Activated gamma-delta T cell treated with Interleukin-2 at 50 U/mL for 16 hours (primary cell): Measurements from ENCODE around the gene ANKRD11.
A peak's percentile ranks its signal among the peaks of the same experiment; 100 is the strongest.
"Not testable (repeated sequence)": the region's sequence is repeated elsewhere in the genome, so short reads cannot be mapped to it uniquely, and the experiment has no call there.

Experiments
- DNase-seq: peaks from one replicate; pipeline ENCODE4 v3.0.0-alpha.2; 2020

Gene ANKRD11

DNA sequence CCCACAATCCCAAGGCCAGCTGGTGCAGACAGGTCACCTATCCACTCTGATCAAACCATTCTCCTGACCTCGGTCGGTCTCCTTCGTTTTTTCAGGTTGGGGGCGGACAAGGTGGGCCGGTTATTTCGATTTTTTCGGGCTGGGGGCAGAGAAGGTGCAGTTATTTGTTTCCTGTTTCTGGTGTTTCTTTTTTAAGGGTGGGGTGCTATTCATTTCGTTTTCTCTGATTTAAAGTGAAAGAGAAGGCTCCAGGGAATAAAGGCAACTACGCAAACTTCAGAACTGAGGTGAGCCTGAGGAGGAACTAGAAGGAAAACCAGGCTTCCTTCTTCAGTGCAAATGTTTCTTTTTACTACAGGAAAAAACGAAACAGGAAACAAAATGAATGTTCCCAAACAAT, 64.8 kb downstream of the ANKRD11 start:
- no peak for DNase-seq

DNA sequence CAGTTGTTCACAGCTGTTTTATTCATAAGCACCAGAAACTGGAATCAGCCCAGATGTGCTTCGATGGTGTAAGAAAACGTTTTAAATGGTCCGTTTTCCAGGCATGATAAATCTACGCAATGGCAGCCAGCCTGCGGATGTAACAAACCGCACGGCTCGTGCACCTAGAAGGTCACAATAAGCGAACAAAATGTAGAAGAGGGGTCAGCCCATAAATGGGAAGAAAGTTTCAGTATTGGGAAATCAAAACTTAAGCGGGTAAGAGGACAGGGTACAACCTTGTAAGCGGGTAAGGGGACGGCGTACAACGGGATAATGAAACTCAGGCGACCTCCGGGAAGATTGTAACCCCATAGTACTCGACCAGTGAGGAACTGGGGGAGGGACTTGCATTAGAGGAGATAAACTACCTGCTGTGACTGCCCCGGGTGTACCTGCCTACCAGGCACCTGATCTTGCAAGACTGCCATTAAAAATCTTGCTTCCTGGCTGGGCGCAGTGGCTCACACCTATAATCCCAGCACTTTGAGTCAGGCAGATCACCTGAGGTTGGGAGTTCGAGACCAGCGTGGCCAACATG, 66.6 kb downstream of the ANKRD11 start:
- DNase-seq: no peak

DNA sequence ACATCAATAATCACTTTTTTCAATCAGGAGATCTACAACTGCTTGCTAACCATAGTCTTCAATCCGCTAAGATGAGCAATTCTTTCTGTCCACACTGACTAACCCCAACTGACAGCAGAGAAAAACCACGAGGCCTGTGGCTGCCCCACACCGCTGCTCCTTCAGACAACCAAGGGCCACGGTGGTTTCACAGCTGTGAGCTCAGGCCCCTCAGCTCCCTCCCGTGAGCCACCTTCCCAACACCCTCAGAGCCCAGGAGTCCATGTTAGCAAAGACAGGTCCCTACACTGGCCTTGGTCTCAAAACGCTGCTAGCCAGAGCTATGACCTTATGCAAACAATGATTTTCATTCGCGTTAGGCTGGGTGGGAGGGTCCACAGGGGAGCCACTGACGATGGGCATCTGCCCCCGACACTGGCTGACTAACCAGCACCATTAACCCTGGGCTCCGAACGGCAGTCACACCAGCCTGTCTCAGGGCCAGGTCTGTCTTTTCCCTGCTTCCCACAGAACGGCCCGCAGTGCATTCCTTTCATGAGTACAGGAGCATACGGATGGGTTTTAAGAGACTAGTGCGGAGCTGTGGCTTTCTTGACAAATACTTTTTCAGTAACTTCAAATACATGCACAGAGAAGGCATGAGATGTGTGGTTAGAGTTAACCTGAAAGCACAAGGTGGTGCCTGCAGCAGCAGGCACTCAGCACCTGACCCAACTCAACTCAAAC, 67.3 kb downstream of the ANKRD11 start:
- DNase-seq: peak; percentile 67

DNA sequence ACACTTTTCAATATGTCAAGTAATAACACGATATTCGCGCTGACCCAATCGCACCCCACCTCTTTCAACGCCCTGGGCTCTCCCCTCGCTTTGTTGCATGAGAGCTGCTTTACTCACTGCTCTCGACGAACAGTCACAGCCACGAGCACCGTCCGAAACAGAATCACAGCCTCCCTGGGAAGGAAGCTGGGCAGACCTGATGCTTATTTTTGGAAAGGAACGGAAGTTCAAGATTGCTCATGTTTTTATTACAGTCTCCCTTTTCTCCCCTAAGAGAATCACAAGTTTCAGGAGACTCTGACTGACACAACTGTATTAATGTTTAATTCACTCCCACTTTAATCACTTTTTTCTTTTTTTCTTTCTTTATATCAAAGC, 67.8 kb downstream of the ANKRD11 start:
- no peak for DNase-seq

- DNase-seq: not testable (repeated sequence)
Measured at GRCh38 chr16:89421300-89421699, 69.1 kb downstream of the ANKRD11 start.

DNA sequence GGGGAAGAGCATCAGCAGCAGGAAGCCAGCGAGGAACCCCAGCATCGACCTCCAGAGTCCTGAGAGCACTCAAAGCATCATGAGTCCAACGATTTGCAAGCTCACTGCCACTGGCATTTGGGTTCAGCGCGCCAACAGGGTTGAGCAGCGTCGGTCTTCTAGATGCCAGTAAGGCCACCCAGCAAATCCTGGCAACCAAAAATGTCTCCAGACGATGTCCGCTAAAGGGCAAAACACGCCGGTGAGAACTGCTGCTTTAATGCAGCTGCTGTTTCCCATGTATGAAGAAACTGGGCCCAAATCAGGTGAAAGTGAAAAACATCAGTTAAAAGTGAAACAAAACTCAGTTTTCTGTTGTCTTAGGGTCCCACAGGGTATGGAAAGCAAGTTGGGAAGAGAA, 70.2 kb downstream of the ANKRD11 start:
- DNase-seq: no peak

GRCh38 chr16:89418352-89418751, 72.0 kb downstream of the ANKRD11 start:
- DNase-seq: no peak

GRCh38 chr16:89417352-89417751, 73.0 kb downstream of the ANKRD11 start:
- DNase-seq: no peak

GRCh38 chr16:89413811-89414585, 76.4 kb downstream of the ANKRD11 start:
- DNase-seq: no peak

GRCh38 chr16:89412811-89413210, 77.5 kb downstream of the ANKRD11 start:
- no peak for DNase-seq

DNA sequence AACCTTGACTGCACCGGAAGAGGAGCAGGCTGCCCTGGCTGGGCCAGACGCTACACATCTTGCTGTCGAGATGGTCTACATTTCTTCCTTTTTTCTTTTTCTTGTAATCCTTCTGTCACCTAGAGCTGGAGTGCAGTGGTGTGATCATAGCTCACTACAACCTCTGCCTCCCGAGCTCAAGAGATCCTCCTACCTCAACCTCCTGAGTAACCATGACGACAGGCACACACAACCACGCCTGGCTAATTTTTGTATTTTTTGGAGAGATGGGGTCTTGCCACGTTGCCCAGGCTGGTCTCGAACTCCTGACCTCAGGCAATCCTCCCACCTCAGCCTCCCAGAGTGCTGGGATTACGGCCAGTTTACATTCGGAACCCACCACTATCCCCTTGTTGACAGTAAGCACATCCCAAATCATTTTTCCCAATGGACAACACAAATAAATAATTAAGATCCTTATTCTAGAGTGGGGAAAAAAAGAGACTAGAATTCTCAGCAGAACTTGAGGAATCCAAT, 79.0 kb downstream of the ANKRD11 start:
- no peak for DNase-seq

DNA sequence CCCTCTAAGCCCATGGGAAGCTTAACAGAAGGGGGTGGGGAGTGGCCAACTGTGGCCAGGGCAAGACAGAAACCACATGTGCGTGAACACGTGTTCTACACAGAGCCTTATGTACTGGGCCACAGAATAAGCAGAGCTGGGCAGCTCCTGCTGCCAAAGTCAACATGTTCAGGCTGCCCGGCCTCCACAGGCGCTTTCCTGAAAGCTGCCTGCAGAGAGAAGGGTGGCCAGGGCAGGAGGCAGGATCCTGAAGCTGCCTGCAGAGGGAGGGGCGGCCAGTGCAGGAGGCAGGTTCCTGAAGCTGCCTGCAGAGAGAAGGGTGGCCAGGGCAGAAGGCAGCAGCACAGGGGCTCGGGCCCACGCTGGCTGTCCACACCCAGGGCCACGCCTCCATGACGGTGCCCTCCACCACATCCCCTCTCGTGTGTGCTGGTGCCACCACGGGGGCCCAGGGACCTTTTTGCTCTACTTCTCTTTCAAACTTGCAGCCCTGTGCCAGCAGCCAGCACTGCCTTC, 79.5 kb downstream of the ANKRD11 start:
- peak; percentile 33 for DNase-seq

DNA sequence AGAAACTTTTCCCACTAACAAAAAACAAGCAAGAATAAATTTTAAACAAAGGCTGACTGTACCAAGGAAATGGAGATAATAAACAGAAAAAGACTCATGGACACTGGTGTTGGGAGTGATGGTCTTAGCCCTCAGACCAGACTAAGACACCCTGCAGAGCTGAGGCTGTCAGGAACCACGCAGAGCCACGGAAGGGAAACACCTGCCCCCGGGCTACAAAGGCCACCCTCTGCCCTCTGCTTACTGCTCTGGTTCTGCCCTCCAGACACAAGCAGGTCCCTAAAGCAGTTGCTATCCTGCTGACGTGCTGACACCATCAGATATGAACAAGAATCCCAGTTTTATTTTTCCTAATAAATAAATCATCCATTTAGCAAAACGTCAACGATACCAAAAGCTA, 80.0 kb downstream of the ANKRD11 start:
- DNase-seq: no peak

DNA sequence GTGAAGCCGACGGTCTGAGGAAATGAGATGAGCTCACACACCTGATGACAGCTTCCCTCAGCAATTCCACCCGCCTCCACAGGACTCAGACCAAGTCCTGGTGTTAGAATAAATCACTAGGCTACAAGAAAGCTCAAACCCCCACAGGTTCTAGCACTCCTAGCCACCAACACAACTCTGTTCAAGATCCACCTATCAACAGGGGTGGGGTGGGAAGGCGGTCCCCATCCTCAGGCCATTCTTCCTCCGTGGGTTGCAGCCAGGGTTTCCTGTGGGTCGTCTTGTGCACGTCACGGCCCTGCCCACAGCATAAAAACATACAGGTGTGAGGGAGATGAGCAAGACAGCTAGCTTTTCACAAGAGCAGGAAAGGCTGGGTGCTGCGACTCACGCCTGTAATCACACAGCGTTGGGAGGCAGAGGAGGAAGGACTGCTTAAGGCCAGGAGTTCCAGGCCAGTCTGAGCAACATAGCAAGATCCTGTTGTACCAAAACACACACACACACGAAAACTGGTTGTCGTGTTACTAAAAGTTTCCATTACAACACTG, 81.1 kb downstream of the ANKRD11 start:
- DNase-seq: peak; percentile 73

DNA sequence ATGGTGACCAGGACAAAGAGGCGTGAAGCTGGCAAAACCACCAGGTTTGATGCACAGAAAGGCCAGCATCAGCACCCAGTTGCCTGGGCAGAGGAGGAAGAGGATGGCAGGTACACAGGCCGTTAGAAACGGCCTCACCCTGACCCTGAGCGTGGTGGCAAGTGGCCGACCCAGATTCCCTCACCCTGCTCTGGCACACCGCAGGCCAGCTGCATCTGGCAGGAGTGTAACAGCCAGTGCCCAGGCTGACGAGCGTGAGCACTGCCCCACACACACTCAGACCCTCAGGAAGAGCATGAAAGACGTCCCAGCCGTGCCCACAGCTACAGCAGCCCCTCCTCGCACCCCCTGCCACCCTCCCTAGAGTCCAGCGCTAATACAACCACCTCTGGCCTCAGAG, 82.0 kb downstream of the ANKRD11 start:
- DNase-seq: no peak

DNA sequence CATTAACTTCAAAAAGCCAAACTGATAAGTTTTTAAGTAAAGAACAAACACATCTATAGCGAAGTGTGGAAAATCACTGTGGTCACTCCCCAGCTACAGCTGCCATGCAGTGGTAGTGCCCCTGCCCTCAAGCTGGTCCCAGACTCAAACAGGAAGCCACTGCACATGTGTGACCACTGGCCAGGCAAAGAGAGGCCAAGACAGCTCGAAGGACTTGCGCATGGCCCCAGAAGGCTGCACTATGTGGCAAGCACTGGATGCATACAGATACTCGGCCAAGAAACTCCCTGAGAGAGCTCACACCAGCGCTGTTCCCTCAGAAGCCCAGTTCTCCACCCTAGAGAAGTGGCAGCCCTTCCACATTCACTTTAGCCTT, 82.4 kb downstream of the ANKRD11 start:
- DNase-seq: no peak

DNA sequence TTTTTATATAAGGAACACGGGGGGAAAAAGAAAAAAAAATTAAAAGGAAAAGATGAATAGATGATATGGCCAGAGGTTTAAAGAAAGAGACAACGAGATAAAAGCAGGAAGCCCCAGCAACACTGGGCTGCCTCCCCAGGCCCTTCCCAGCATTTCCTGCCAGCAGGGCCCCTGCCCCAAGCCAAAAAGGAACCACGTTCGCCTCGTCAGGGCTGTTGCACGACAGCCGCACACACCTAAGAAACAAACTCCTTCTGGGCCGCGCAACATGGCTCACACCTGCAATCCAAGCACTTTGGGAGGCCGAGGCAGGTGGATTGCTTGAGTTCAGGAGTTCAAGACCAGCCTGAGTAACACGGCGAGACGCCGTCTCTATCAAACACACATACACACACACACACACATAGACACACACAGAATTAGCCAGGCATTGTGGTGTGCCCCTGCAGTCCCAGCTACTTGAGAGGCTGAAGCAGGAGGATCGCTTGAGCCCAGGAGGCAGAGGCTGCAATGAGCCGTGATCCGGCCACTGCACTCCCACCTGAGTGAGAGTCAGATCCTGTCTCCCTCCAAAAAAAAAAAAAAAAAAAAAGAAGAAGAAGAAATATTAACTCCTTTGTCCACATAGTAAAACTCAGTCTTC, 83.0 kb downstream of the ANKRD11 start:
- no peak for DNase-seq

DNA sequence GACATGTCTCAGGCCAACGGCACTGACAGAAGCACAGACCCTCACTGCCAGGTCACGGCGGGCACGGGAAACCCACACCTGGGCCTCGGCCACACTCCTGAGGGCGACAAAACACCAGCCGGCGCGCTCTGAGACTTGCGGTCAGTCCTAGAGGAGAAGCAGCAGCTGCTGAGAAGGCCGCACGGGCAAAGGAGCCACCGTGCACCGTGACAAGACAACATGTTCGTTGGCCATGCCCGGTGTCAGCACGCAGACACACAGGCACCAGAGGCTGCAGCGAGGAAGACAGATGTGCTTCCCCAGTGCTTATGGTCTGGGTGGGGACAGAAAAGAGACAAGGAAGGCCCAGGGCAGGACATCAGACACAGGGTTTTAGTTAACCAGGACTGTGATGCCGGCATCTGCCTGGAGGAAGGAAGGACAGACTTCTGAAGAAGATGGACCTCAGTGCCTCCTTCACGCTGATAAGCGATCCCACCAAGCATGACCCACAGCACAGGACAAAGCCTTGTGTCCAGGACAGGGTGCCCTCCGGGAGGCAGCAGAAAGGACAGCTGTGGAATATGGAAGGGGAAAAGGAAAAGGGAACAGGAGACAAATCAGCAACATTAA, 84.0 kb downstream of the ANKRD11 start:
- no peak for DNase-seq

DNA sequence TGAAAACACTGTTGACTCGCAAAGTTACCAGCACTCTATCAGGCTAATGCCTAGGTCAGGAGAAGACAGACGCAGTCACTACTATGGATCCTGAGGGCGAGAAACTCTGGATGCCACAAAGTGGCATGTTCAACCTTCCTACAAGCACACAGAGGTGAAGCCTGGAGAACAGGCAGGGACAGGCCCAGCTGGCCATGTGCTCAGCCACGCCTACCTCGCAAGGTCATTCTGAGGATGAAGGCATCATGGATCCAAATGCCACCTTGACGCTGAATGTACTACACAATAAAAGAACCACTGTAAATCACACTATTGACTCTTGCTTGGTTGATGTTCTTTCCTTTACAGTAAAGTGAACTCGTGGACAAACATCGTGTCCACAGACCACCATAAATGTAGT, 85.8 kb downstream of the ANKRD11 start:
- no peak for DNase-seq

DNA sequence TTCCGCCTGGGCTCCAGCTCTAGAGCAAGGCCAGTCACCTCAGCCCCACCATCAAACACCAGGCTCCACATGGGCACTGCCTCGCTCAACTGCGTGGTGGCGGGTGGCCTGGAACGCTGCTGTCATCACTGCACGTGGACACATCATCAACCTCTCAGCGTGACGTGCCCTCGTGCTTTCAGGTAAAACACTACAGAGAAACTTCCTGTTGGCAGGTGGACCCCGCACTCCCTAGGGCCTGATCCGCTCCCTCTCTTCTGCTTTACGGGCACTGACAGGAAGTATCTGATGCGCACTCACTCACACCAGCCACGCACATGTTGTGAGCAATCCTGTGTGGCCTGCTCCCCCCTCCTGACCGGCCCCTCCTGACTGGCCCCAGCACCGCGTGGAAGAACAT, 87.4 kb downstream of the ANKRD11 start:
- DNase-seq: peak; percentile 17

DNA sequence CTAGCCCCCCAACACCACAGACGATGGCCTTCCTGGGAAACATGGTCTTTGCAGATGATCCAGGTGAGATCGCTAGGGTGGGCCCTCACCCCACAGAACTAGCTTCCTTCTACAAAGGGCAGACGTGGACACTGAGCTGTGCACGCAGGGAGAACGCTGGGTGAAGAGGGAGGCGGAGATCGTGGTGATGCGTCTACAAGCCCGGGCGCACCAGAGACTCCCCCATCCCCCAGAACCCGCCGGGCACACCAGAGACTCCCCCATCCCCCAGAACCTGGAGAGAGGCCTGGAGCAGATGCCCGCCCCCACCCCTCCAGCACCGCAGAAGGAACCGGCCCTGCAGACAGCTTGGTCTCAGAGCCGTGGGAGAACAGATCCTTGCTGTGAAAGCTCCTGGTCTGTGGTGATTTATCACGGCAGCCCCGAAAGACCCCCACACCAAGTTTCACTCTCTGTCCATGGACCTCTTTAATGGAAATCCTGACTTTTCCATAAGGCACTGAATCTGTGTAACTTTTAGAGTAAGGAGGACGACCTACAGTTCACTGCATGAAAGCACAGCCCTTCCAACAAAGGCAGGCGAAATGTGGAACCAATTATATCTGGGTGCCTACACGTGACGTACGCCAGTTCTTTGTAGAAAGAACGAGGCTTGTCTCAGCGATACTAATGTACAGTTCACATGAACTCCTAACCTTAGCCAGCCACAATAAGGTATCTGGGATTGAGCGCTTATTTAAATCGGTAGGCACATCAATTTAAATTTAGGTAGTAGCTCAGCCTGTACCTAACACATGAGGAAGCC, 88.5 kb downstream of the ANKRD11 start:
- no peak for DNase-seq

DNA sequence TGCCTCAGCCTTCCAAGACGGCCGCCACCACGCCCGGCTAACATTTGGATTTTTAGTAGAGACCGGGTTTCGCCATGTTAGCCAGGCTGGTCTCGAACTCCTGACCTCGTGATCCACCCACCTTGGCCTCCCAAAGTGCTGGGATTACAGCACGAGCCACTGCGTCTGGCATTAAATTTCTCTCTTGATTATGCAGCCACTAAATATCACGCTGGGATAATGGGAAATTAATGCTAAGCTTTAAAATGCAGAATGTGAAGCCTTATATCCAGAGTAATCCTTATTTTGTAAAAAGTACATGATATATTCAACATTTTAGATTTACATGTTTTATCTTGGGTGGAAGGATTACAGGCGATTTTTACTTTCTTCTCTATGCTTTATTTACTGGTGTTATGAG, 89.2 kb downstream of the ANKRD11 start:
- no peak for DNase-seq
